ENCODE data around the gene CSF3.
"Not testable (repeated sequence)": the region's sequence is repeated elsewhere in the genome, so short reads cannot be mapped to it uniquely, and the experiment has no call there.

Gene CSF3

DNA sequence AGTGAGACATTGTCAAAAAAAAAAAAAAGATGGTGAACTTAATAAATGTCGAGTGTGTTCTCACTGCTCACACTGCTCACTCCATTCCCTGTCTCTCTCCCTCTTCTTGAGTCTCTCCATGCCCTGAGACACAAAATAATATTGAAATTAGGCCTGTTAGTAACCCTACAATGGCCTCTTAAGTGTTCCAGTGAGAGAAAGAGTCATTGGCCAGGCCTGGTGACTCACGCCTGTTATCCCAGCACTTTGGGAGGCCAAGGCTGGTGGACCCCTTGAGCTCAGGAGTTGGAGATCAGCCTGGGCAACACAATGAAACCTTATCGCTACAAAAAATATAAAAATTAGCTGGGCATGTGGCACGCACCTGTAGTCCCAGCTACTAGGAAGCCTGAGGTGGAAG is 16.2 kb upstream of the CSF3 start:
- DNase-seq, result no peak

DNA sequence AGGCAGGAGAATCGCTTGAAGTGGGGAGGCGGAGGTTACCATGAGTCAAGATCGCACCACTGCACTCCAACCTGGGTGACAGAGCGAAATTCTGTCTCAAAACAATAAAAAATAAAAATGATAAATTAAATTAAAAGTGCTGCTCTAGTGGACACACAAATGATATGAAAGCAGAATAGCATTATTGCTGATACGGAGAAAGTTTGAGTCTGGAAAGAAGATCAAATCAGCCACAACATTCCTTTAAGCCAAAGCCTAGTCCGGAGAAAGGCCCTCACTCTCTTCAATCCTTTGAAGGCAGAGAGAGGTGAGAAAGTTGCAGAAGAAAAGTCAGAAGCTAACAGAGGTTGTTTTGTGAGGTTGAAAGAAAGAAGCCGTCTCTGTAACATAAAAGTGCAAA is 15.1 kb upstream of the CSF3 start:
- no peak for DNase-seq

DNA sequence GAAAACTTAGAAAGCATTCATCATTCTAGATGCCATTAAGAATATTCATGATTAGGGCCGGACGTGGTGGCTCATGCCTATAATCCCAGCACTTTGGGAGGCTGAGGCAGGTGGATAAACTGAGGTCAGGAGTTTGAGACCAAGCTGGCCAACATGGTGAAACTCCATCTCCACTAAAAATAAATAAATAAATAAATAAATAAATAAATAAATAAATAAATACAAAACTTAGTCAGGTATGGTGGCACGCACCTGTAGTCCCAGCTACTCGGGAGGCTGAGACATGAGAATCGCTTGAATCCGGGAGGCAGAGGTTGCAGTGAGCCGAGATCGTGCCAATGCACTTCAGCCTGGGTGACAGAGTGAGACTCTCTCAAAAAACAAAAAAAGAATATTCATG is 13.9 kb upstream of the CSF3 start:
- DNase-seq, result not testable (repeated sequence)

DNA sequence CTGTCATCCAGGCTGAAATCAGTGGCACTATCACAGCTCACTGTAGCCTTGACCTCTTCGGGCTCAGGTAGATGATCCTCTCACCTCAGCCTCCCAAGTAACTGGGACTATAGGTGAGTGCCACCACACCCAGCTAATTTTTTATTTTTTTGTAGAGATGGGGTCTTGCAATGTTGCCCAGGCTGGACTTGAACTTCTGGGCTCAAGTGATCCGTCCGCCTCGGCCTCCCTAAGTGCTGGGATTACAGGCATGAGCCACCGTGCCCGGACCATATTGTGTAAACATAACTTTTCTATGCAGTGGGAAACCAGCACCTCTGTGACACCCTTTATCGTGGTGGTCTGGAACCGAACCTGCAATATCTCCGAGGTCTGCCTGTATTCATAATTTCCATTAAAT is 11.2 kb upstream of the CSF3 start:
- DNase-seq, result no peak

DNA sequence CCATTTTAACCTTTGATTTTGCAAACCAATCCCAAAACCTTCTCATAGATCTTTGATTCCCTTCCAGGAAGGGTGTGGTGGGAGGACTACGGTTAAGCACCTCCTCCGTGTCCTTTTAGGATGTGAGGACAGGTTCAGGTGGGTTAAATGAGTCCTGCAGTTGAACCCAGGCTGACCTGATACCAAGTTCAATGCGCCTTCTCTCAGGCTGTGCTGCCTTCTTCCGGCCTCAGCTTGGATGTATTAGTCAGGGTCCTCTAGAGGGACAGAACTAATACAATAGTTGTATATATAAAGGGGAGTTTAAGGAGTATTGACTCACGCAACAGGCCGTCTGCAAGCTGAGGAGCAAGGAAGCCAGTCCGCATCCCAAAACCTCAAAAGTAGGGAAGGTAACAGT is 10.5 kb upstream of the CSF3 start:
- DNase-seq, result no peak

DNA sequence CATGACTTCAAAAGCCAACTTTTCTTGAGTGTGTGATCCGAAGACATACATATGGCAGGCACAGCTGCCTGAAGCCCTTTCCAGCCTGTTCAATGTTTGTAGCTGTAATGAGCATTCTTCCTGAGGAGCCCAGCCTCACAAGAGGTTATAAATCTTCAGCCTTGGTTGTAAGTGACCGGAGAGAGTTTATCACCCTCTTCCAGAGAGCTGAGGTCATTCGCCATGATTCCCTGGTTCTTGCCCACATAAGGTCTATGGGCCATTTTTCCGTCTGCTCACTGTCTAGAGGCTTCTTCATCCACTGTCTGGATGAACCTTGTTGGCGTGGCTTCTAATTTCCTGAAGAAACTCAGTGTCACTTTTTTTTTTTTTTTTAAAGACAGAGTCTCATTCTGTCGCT is 9.7 kb upstream of the CSF3 start:
- DNase-seq, result no peak

DNA sequence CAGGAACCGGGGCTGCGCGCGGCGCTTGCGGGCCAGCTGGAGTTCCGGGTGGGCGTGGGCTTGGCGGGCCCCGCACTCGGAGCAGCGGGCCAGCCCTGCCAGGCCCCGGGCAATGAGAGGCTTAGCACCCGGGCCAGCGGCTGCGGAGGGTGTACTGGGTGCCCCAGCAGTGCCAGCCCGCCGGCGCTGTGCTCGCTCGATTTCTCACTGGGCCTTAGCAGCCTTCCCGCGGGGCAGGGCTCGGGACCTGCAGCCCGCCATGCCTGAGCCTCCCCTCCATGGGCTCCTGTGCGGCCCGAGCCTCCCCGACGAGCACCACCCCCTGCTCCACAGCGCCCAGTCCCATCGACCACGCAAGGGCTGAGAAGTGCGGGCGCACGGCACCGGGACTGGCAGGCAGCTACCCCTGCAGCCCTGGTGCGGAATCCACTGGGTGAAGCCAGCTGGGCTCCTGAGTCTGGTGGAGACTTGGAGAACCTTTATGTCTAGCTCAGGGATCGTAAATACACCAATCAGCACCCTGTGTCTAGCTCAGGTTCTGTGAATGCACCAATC is 4.2 kb upstream of the CSF3 start:
- not testable (repeated sequence) for DNase-seq

DNA sequence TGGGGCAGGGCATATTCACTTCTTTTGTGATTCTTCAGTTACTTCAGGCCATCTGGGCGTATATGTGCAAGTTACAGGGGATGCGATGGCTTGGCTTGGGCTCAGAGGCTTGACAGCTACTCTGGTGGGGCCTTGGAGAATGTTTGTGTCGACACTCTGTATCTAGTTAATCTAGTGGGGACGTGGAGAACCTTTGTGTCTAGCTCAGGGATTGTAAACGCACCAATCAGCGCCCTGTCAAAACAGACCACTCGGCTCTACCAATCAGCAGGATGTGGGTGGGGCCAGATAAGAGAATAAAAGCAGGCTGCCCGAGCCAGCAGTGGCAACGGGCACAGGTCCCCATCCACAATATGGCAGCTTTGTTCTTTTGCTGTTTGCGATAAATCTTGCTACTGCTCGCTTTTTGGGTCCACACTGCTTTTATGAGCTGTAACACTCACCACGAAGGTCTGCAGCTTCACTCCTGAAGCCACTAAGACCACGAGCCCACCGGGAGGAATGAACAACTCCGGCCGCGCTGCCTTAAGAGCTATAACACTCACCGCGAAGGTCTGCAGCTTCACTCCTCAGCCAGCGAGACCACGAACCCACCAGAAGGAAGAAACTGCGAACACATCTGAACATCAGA is 3.1 kb upstream of the CSF3 start:
- not testable (repeated sequence) for DNase-seq

DNA sequence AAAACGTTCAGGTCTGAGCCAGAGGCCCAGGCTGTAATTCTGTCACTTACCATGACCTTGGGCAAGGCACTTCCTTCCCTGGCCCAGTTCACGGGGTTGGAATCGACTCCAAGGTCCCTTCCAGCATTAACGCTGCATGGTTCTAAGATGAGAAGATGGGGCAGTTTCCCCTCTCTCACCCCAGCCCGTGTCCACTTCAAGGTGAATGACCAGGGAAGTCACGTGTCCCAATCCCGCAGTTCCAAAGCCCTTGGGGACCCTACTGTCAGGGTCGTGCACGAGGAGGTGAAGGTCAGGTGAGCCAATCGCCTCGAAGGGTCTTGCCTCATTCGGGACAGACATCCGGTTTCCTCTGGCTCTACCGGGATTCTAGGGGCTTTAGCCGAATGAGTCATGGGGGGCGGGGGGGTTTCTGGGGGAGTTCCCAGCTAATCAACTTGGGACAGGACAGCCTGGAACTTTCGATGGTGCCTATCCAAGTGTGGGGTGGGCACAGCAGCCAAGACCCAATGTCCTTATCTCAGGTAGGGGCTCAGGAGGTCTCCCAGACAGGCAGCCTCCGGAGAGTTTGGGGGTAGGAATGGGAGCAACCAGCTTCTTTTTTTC is 762 bp upstream of the CSF3 start:
- no peak for DNase-seq

DNA sequence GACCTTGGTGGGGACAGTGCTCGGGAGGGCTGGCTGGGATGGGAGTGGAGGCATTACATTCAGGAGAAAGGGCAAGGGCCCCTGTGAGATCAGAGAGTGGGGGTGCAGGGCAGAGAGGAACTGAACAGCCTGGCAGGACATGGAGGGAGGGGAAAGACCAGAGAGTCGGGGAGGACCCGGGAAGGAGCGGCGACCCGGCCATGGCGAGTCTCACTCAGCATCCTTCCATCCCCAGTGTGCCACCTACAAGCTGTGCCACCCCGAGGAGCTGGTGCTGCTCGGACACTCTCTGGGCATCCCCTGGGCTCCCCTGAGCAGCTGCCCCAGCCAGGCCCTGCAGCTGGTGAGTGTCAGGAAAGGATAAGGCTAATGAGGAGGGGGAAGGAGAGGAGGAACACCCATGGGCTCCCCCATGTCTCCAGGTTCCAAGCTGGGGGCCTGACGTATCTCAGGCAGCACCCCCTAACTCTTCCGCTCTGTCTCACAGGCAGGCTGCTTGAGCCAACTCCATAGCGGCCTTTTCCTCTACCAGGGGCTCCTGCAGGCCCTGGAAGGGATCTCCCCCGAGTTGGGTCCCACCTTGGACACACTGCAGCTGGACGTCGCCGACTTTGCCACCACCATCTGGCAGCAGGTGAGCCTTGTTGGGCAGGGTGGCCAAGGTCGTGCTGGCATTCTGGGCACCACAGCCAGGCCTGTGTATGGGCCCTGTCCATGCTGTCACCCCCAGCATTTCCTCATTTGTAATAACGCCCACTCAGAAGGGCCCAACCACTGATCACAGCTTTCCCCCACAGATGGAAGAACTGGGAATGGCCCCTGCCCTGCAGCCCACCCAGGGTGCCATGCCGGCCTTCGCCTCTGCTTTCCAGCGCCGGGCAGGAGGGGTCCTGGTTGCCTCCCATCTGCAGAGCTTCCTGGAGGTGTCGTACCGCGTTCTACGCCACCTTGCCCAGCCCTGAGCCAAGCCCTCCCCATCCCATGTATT is 1.1 kb downstream of the CSF3 start:
- DNase-seq, result no peak

DNA sequence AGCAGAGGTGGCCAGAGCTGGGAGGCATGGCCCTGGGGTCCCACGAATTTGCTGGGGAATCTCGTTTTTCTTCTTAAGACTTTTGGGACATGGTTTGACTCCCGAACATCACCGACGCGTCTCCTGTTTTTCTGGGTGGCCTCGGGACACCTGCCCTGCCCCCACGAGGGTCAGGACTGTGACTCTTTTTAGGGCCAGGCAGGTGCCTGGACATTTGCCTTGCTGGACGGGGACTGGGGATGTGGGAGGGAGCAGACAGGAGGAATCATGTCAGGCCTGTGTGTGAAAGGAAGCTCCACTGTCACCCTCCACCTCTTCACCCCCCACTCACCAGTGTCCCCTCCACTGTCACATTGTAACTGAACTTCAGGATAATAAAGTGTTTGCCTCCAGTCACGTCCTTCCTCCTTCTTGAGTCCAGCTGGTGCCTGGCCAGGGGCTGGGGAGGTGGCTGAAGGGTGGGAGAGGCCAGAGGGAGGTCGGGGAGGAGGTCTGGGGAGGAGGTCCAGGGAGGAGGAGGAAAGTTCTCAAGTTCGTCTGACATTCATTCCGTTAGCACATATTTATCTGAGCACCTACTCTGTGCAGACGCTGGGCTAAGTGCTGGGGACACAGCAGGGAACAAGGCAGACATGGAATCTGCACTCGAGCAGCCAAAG is 2.3 kb downstream of the CSF3 start:
- no peak for DNase-seq

DNA sequence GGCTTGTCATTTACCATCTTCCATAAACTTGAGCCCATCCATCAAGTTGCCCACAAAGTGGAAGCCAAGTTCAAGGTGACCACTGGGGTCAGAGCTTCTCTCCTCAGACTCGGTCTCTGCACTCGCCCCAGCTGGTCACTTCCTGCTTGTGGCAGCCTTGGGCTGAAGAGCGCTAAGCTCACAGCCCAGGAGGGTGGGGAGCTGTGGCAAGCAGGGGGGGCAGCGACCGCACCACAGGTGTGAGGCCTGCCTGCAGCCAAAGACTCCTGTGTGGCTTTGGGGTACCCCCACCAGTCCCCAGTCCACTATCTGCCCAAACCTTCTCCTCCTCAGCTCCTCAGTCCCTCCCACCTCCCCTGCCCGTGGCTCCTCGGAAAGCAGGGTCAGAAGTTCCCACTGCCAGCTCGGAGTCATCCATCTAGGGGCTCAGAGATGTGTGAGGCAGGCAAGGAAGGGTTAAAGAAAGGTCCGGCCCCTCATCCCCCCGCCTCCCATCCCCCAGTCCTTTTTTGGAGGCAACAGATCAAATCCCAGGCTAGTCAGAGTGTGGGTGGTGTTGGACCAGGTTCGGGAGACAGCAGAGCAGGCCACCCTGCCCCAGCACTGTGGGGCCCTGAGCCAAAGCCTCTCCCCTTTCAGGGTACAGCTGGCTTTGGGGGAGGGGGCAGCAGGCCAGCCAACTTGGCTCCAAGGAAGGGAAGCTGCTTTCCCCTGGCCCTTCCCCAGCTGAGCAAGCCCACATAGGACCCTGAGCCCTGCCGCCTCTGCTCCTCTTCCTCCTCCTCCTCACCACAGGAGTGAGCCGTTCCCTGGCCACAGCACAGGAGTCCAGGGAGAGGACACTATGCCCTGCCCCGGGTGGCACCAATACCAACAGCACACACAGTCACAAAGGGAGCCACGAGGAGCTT is 3.2 kb downstream of the CSF3 start:
- DNase-seq, result no peak

DNA sequence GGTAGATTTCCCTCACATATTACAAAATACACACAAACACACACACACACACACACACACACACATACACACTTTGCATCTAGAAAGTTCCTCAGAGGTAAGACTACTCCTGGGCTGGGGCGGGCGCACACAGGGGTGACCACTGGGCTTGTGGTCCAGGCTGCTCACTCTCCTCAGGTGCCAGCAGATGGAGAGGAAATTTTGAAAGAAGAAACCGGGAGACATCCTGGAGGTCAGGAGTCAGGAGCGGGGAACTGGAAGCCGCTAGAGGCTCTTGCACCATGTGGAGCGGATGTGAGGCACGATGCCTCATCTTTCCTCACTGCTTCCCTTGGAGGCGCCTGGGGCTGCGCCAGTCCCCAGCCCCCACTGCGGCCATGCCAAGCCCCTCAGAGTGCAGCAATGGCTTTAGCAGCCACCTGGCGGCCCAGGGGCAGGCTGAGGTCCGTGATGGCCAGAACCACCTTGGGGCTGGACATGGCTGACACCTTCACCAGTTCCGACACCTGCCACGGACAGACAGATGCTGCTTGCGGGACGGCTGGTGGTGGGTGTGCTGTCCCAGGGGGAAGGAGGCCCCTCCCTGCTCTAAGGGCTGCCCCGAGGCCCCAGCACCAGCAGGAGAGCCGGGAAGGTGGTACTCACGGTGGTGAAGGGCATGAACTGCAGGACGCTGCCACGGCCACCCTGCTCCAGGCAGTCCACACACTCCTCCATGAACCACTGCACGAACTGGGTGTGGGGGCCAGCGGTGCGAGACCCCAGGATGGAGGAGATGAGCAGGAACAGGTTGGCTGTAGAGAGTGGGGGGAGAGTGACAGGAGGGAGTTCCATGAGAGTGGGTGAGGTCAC is 4.1 kb downstream of the CSF3 start:
- DNase-seq, result no peak

DNA sequence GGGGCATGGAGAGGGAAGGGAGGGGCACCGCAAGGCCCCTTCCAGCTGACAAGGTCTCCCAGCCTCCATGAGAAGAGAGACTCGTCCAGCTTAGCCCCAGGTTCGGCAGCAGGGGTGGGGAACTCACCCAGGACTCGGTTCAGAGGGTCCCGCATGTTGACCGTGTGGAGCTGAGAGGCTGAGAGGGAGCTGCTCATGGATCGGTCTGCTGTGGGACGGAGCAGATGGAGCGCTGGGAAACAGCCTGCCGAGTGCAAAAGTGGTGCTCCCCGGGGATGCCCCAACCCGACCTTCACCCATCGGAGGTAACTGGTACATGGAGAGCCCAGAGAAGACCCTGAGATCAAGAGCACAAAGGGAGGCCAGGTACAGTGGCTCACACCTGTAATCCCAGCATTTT is 4.9 kb downstream of the CSF3 start:
- DNase-seq, result no peak

DNA sequence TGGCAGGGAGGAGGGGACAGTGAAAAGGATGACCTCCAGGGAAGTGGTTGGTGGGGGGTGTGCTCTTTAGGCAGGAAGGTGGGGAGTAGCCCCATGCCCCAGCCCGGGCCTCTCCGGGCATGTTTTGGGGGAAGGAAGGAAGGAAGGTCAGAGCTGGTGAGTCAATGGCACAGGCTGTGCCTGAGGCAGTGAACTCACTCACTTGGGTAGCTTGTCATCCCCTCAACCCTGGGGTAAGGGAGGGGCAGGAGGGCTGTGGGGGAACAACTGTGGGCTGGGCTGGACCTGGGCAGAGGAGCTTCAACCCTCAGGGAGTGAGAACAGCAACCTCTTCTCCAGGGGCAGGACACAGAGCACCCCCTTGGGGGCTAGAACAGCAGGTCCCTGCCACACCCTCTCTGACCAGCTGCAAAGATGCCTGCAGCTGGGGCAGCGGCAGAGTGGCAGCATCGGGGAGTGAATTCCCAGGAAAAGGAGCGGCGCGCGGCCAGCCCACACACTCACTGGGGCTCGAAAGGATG is 6.3 kb downstream of the CSF3 start:
- no peak for DNase-seq

DNA sequence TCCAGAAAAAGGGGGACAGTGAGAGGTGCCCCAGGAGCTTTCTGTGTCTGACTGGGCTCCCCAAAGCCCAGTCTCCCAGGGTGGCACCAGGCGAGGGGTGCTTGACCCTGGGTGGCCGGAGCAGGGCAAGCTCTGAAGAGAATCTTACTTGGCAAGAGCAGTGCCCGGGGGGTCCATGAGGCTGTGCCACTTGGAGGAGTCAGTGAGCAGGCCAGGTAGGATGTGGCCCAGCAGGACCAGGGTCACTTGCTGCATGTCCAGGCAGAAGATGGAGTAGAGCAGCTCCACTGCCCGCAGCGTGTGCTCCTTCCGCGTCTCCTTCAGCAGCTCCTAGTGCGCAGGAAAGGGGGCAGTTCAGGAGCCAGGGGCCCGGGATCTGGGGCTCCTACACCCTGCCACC is 7.3 kb downstream of the CSF3 start:
- DNase-seq, result no peak

DNA sequence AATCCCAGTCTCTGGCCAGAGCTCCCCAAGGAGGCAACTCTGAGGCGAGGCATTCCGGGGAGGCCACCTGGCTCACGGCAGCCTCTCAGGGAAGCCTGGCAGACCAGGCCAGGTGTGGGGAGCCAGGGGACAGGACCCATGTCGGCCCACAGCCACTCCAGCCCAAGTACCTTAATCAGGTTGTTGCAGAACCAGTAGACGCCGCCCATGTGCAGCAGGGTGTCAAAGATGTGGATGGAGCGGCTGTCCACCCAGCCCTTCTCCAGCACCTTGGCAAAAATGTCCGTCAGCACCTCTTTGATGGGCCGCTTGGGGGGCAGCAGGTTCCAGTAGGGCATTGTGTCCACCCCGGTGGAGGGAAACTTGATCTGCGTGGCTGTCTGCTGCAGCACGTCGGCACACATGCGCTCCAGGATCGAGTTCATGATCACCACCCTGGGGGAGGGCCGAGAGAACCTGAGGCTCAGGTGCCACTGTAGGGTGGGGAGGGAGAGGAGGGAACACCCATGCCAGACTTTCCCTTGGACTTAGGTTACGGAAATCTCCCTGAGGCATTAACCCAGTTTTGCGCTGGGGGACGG is 7.8 kb downstream of the CSF3 start:
- no peak for DNase-seq

DNA sequence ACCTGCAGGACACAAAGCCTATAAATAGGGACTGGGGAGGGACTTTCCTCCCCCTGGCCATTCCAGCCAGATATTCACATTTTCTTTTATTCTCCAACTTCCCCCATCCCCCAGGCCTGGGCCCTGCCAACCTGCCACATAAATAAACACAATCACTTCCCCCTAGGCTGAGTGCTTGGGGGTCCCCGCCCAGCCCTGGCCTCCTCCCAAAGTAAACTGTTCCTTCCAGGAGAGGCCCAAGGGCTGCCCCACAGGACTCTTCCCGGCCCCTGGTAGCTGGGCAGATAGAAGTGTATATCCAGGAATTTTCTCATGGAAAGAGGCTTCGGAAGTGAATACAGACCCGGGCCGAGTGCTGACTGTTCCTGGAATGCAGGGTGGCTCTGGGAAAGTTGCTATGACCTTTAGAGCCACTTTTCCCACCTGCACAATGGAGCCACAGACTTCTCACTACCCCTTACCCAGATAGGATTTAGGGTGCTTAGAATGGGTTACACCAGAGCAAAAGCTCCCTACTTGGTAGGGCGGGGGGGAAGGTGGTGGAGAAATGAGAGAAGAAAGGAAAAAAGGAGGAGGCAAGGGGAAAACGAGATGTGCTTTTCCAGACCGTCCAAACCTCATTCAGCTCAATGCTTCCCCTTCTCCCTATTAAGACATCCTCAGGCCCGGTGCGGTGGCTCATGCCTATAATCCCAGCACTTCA is 8.5 kb downstream of the CSF3 start:
- DNase-seq, result no peak

DNA sequence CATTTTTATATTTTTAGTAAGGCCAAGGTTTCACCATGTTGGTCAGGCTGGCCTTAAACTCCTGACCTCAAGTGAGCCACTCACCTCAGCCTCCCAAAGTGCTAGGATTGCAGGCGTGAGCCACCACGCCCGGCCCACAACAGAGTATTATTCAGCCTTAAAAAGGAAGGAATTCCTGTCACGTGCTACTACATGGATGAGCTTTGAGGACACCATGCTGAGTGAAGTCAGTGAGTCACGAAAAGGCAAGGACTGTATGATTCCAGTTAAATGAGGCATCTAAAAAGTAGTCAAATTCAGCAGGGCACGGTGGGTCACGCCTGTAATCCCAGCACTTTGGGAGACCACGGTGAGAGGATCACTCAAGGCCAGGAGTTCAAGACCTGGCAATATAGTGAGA is 9.7 kb downstream of the CSF3 start:
- no peak for DNase-seq

DNA sequence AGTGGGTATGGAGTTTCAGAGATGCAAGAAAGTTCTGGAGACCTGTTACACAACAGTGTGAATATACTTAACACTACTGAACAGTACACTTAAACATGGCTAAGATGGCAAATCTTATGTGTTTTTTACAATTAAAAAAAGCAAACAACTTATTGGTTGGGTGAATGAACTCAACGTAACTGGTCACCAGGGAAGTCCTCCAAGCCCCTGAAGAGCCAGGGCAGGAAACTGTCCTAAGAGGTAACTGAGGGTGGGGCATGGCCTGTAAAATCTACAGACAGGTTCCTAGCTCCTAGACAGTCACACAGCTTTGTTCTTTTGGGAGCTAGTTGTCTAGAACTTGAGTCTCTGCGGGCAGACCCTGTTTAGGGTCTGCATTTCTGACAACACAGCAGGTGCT is 10.3 kb downstream of the CSF3 start:
- no peak for DNase-seq
